Effector CD4-positive, alpha-beta T cell (primary cell): Measurements from ENCODE around the gene RDH13.
"Not testable (repeated sequence)": the region's sequence is repeated elsewhere in the genome, so short reads cannot be mapped to it uniquely, and the experiment has no call there.

Experiments
- DNase-seq: peaks from one replicate; pipeline ENCODE4 v3.0.0-alpha.2; 2020

RDH13 gene

GRCh38 chr19:55010561-55010960 is 52.4 kb downstream of the RDH13 start:
- not testable (repeated sequence) for DNase-seq

GRCh38 chr19:55008781-55009180 is 54.2 kb downstream of the RDH13 start:
- not testable (repeated sequence) for DNase-seq

- not testable (repeated sequence) for DNase-seq
Observed at GRCh38 chr19:55008189-55008588, 54.8 kb downstream of the RDH13 start.

GRCh38 chr19:55007537-55007936 is 55.4 kb downstream of the RDH13 start:
- not testable (repeated sequence) for DNase-seq

GRCh38 chr19:55006795-55007194 is 56.2 kb downstream of the RDH13 start:
- not testable (repeated sequence) for DNase-seq

- peak; percentile 52 for DNase-seq
Observed at GRCh38 chr19:55005684-55006488, 57.1 kb downstream of the RDH13 start.

- no peak for DNase-seq
Observed at GRCh38 chr19:55000761-55001160, 62.2 kb downstream of the RDH13 start.

GRCh38 chr19:54998751-54999239 is 64.2 kb downstream of the RDH13 start:
- DNase-seq: not testable (repeated sequence)

GRCh38 chr19:54995561-54995960 is 67.4 kb downstream of the RDH13 start:
- no peak for DNase-seq
